ENCODE results near the gene MEIS2.

MEIS2 gene

DNA sequence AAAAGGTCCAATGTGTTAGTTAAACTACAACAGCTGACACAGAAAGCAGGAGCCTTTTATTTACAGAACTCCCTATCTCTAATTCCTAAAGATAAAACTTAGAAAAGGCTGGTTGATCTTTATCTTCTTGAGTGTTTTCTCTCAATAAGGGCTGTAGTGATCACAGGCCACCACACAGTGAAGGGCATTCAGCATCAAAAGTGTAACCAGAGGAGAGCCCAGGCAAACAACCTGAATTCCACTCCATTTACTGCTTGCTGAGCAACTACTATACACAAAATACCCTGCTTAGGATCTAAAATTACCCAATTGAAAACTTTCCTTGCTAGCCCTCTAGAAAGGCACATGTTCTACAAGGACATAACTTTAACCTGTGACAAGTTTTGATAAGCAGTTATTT is 122.7 kb downstream of the MEIS2 start:
- H2AFZ ChIP-seq (ENCODE audit: low read depth, low read length), result no peak overlapping the region
- no peak overlapping the region for H3K27ac ChIP-seq (ENCODE audit: low read length)
- no peak overlapping the region for H3K9ac ChIP-seq (ENCODE audit: low read depth, low read length)
- H3K4me2 ChIP-seq (ENCODE audit: insufficient read depth, low read length), result no peak overlapping the region
- H3K4me1 ChIP-seq (ENCODE audit: insufficient read depth, low read length), result no peaks in the 10 kb centered on the region
- H3K79me2 ChIP-seq (ENCODE audit: insufficient read depth, low read length), result no peaks in the 10 kb centered on the region
- no peaks in the 10 kb centered on the region for H4K20me1 ChIP-seq (ENCODE audit: insufficient read depth, low read length)
- no peaks in the 10 kb centered on the region for H3K9me3 ChIP-seq (ENCODE audit: insufficient read depth, low read length, severe bottlenecking)
- H3K36me3 ChIP-seq (ENCODE audit: insufficient read depth, low read length), result no peaks in the 10 kb centered on the region
- no peak overlapping the region for H3K4me3 ChIP-seq (ENCODE audit: low read depth in 1 of 2, low read length in 2 of 2)
- TF ChIP-seq EZH2 (IDR thresholded peaks at IDR 0.05; ENCODE audit: borderline replicate concordance, low read depth, low read length, severe bottlenecking), result no peak
- TF ChIP-seq, protein P1, sequence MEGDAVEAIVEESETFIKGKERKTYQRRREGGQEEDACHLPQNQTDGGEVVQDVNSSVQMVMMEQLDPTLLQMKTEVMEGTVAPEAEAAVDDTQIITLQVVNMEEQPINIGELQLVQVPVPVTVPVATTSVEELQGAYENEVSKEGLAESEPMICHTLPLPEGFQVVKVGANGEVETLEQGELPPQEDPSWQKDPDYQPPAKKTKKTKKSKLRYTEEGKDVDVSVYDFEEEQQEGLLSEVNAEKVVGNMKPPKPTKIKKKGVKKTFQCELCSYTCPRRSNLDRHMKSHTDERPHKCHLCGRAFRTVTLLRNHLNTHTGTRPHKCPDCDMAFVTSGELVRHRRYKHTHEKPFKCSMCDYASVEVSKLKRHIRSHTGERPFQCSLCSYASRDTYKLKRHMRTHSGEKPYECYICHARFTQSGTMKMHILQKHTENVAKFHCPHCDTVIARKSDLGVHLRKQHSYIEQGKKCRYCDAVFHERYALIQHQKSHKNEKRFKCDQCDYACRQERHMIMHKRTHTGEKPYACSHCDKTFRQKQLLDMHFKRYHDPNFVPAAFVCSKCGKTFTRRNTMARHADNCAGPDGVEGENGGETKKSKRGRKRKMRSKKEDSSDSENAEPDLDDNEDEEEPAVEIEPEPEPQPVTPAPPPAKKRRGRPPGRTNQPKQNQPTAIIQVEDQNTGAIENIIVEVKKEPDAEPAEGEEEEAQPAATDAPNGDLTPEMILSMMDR (IDR thresholded peaks at IDR 0.05; ENCODE audit: borderline replicate concordance, extremely low read depth, low read length, poor library complexity, severe bottlenecking), result no peak
- ATAC-seq (ENCODE audit: insufficient read depth, low read depth) (no peak), DNase-seq (no peak)
- H3K27me3 ChIP-seq (ENCODE audit: insufficient read depth, low read length, poor library complexity), result no peaks in the 10 kb centered on the region

DNA sequence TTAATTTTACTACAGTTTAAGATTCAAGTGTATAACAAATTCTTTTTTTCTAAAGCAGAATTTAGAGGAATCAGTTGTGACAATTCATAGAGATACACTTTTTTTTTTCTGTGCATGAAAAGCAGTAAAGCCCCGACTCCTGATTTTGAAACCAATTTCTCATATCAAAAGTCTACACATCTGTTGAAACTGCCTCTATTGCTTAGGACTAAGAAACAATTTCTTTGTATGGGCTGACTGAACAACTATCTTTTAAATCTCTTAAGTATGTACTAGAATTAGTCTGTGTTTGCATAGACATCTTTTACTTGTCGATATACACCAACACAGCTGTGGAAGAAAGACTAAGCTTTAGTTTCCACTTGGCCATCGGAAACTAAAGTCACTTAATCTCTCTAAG is 127.6 kb downstream of the MEIS2 start:
- Histone ChIP-seq H3K4me2 (ENCODE audit: insufficient read depth, low read length) (no peak overlapping the region), H3K36me3 (ENCODE audit: insufficient read depth, low read length) (no peaks in the 10 kb centered on the region), H2AFZ (ENCODE audit: low read depth, low read length) (no peak overlapping the region), H3K9ac (ENCODE audit: low read depth, low read length) (no peak overlapping the region), H3K4me1 (ENCODE audit: insufficient read depth, low read length) (no peaks in the 10 kb centered on the region), H3K27me3 (ENCODE audit: insufficient read depth, low read length, poor library complexity) (no peaks in the 10 kb centered on the region), H4K20me1 (ENCODE audit: insufficient read depth, low read length) (no peaks in the 10 kb centered on the region), H3K9me3 (ENCODE audit: insufficient read depth, low read length, severe bottlenecking) (no peaks in the 10 kb centered on the region), H3K27ac (ENCODE audit: low read length) (no peak overlapping the region), H3K79me2 (ENCODE audit: insufficient read depth, low read length) (no peaks in the 10 kb centered on the region), H3K4me3 (ENCODE audit: low read depth in 1 of 2, low read length in 2 of 2) (no peak overlapping the region)
- TF ChIP-seq, protein P1 (IDR thresholded peaks at IDR 0.05; ENCODE audit: borderline replicate concordance, extremely low read depth, low read length, poor library complexity, severe bottlenecking), result no peak
- no peak for TF ChIP-seq EZH2 (IDR thresholded peaks at IDR 0.05; ENCODE audit: borderline replicate concordance, low read depth, low read length, severe bottlenecking)
- DNase-seq, result no peak
- no peak for ATAC-seq (ENCODE audit: insufficient read depth, low read depth)

DNA sequence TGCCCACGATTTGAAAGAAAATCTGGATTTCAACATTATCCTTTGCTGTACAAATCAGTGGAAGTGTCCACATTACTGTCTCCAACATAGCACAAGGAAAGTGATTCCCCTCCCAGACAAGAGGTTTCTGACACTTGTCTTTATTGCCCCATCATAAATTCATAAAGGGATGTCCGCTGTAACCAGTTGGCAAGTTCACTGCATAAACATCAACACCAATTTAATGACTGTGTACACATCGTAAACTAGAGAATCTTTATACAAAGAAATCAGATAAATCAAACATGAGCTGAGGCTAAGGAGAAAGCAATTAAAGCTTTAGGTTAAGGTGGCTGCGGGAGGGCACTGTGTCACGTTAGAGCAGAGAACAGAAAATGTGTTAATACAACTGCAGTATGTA is 129.8 kb downstream of the MEIS2 start:
- Histone ChIP-seq H3K36me3 (ENCODE audit: insufficient read depth, low read length) (no peaks in the 10 kb centered on the region), H3K27ac (ENCODE audit: low read length) (no peak overlapping the region), H4K20me1 (ENCODE audit: insufficient read depth, low read length) (no peaks in the 10 kb centered on the region), H3K4me2 (ENCODE audit: insufficient read depth, low read length) (no peak overlapping the region), H3K9me3 (ENCODE audit: insufficient read depth, low read length, severe bottlenecking) (no peaks in the 10 kb centered on the region), H3K27me3 (ENCODE audit: insufficient read depth, low read length, poor library complexity) (no peaks in the 10 kb centered on the region), H2AFZ (ENCODE audit: low read depth, low read length) (no peak overlapping the region), H3K9ac (ENCODE audit: low read depth, low read length) (no peak overlapping the region), H3K4me1 (ENCODE audit: insufficient read depth, low read length) (no peaks in the 10 kb centered on the region), H3K4me3 (ENCODE audit: low read depth in 1 of 2, low read length in 2 of 2) (no peak overlapping the region), H3K79me2 (ENCODE audit: insufficient read depth, low read length) (no peaks in the 10 kb centered on the region)
- no peak for DNase-seq
- TF ChIP-seq, protein P1 (IDR thresholded peaks at IDR 0.05; ENCODE audit: borderline replicate concordance, extremely low read depth, low read length, poor library complexity, severe bottlenecking), result no peak
- no peak for TF ChIP-seq EZH2 (IDR thresholded peaks at IDR 0.05; ENCODE audit: borderline replicate concordance, low read depth, low read length, severe bottlenecking)
- ATAC-seq (ENCODE audit: insufficient read depth, low read depth), result no peak

DNA sequence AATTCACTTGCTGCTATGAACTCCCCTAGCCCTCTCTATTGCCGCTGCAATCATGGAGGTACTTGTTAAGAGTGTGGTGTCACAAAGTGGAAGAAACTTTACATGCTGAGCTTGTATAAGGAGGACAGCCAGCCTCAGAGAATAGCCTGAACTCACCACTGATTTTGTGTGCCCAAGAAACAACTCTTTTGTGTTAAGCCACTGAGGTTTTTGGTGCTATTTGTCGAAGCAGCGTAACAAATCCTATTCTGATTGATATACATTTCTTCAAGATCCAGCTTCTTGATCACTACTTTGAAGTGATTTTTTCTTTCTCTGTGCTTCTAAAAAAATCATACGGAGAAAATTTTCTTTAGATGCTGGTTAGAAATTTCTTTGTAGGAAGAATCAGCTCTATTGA is 132.4 kb downstream of the MEIS2 start:
- no peak for ATAC-seq (ENCODE audit: insufficient read depth, low read depth)
- no peaks in the 10 kb centered on the region for H3K36me3 ChIP-seq (ENCODE audit: insufficient read depth, low read length)
- no peaks in the 10 kb centered on the region for H4K20me1 ChIP-seq (ENCODE audit: insufficient read depth, low read length)
- H3K79me2 ChIP-seq (ENCODE audit: insufficient read depth, low read length), result no peaks in the 10 kb centered on the region
- H3K27ac ChIP-seq (ENCODE audit: low read length), result no peak overlapping the region
- no peak overlapping the region for H3K9ac ChIP-seq (ENCODE audit: low read depth, low read length)
- no peak overlapping the region for H2AFZ ChIP-seq (ENCODE audit: low read depth, low read length)
- H3K27me3 ChIP-seq (ENCODE audit: insufficient read depth, low read length, poor library complexity), result no peaks in the 10 kb centered on the region
- H3K9me3 ChIP-seq (ENCODE audit: insufficient read depth, low read length, severe bottlenecking), result no peaks in the 10 kb centered on the region
- H3K4me3 ChIP-seq (ENCODE audit: low read depth in 1 of 2, low read length in 2 of 2), result no peak overlapping the region
- TF ChIP-seq EZH2 (IDR thresholded peaks at IDR 0.05; ENCODE audit: borderline replicate concordance, low read depth, low read length, severe bottlenecking), result no peak
- TF ChIP-seq, protein P1 (IDR thresholded peaks at IDR 0.05; ENCODE audit: borderline replicate concordance, extremely low read depth, low read length, poor library complexity, severe bottlenecking), result no peak
- no peak for DNase-seq
- no peak overlapping the region for H3K4me2 ChIP-seq (ENCODE audit: insufficient read depth, low read length)
- H3K4me1 ChIP-seq (ENCODE audit: insufficient read depth, low read length), result no peaks in the 10 kb centered on the region

All from DND-41 (cell line).